Glutamatergic neuron (in vitro differentiated cells): Measurements from ENCODE around the gene UNCX. TPM values are rescaled to one million over a fixed set of nuclear protein-coding genes. Genes with fewer than 3 reads are reported as not detected.

Source experiments
- DNase-seq: peaks from one replicate; pipeline ENCODE4 v3.0.0; 2022
- H3K27ac Mint-ChIP-seq: one replicate; pipeline ENCODE4 v1.8.0; 2020; ENCODE audit warnings: mild to moderate bottlenecking, mixed read lengths, inconsistent platforms; ENCODE audit not compliant: unreplicated experiment
- H3K27me3 Mint-ChIP-seq: one replicate; pipeline ENCODE4 v1.8.0; 2020; ENCODE audit warnings: mild to moderate bottlenecking, moderate library complexity, mixed read lengths, inconsistent platforms; ENCODE audit not compliant: unreplicated experiment
- H3K36me3 Mint-ChIP-seq: one replicate; pipeline ENCODE4 v1.8.0; 2020; ENCODE audit warnings: mild to moderate bottlenecking, mixed read lengths, inconsistent platforms; ENCODE audit not compliant: unreplicated experiment
- H3K4me1 Mint-ChIP-seq: one replicate; pipeline ENCODE4 v1.8.0; 2020; ENCODE audit warnings: mild to moderate bottlenecking, low read depth, mixed read lengths, inconsistent platforms; ENCODE audit not compliant: unreplicated experiment
- H3K4me3 Mint-ChIP-seq: one replicate; pipeline ENCODE4 v1.8.0; 2020; ENCODE audit warnings: mild to moderate bottlenecking, mixed read lengths, inconsistent platforms; ENCODE audit not compliant: unreplicated experiment
- H3K9me3 Mint-ChIP-seq: one replicate; pipeline ENCODE4 v1.8.0; 2020; ENCODE audit warnings: mild to moderate bottlenecking, moderate library complexity, mixed read lengths, inconsistent platforms; ENCODE audit not compliant: unreplicated experiment
- CTCF ChIP-seq: fragments of 200-600 bp; sonication (generic); IDR thresholded peaks from one replicate; pipeline ENCODE4 v1.5.0; 2021; ENCODE audit not compliant: partially characterized antibody, unreplicated experiment
- long read RNA-seq: library from polyadenylated mRNA; unstranded; transcript quantifications from one replicate; pipeline ENCODE4 v2.0.0, GENCODE V29; 2020; ENCODE audit not compliant: unreplicated experiment
- total RNA-seq: library from RNA; stranded (reverse); fragmentation: NEBNext Ultra II Directional; extraction: Animal tissue kit (Norgen Biotek cat#: 25700); gene quantifications from one replicate; pipeline ENCODE4 v1.2.1, GENCODE V29; 2021; ENCODE audit not compliant: unreplicated experiment

The UNCX gene
- total RNA-seq = 106 TPM
- long read RNA-seq, partial matches to known transcripts = 2 of 4 reads
- long read RNA-seq, other reads (novel, unspliced or antisense) = 1 of 4 reads

GRCh38 chr7:1232623-1233332 is at the start of gene UNCX:
TSS of gene UNCX (plus strand) at chr7:1232872. CDS start at chr7:1233018, 146 bp downstream.
- Mint-ChIP-seq H3K36me3 (peaks cover 7% of the 10 kb centered on the region), H3K27me3 (peaks cover 28% of the 10 kb centered on the region), H3K4me3 (peak within 1 kb of the TSS; percentile 96), H3K4me1 (peaks cover 30% of the 10 kb centered on the region), H3K9me3 (peaks cover 39% of the 10 kb centered on the region), H3K27ac (peak within 1 kb of the TSS; percentile 52)
- peak; percentile 87 for DNase-seq
- no peak for TF ChIP-seq CTCF

DNA sequence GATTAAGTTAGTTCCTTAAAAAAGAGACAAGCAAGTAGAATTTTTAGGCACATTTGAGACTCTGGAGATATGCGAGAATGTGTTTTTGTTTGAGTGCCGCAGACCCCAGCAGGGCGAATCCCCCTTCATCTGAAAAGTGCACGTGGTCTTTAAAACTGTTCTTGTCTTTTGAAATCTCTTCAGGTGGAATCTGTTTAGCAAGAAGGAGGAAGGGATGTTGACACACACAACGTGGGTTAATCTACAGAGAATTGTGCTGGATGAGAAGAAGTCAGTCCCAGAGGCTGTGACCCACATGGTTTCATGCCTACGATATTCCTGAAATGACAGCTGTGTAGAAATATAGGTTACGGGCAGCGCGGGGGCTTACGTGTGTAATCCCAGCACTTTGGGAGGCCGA is 45.5 kb upstream of the UNCX start:
- no peaks in the 10 kb centered on the region for H3K4me1 Mint-ChIP-seq
- H3K27me3 Mint-ChIP-seq = peaks cover 12% of the 10 kb centered on the region
- H3K4me3 Mint-ChIP-seq = no peak overlapping the region
- DNase-seq = no peak
- peaks cover 5% of the 10 kb centered on the region for H3K9me3 Mint-ChIP-seq
- no peak overlapping the region for H3K27ac Mint-ChIP-seq
- peaks cover 10% of the 10 kb centered on the region for H3K36me3 Mint-ChIP-seq
- no peak for TF ChIP-seq CTCF

DNA sequence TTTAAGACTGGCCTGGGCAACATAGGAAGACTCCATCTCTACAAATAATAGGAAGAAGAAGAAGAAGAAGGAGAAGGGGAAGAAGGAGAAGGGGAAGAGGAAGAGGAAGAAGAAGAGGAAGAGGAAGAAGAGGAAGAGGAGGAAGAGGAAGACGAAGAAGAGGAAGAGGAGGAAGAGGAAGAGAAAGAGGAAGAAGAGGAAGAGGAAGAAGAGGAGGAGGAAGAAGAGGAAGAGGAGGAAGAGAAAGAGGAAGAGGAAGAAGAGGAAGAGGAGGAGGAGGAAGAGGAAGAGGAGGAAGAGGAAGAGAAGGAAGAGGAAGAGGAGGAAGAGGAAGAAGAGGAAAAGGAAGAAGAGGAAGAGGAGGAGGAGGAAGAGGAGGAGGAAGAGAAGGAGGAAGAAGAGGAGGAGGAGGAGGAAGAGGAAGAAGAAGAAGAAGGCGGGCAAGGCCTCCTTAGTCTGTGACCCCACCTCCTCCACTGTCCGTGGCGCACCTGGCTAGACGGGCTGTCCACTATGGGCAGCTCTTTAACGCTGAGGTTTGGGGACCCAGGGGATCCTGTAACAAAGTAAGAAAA is 43.9 kb upstream of the UNCX start:
- Mint-ChIP-seq H3K36me3 (peaks cover 12% of the 10 kb centered on the region), H3K27ac (no peak overlapping the region), H3K4me3 (no peak overlapping the region), H3K9me3 (peaks cover 8% of the 10 kb centered on the region), H3K27me3 (peaks cover 12% of the 10 kb centered on the region), H3K4me1 (no peaks in the 10 kb centered on the region)
- DNase-seq = no peak
- TF ChIP-seq CTCF = no peak

GRCh38 chr7:1189986-1190772 is 42.5 kb upstream of the UNCX start:
- DNase-seq = no peak
- H3K9me3 Mint-ChIP-seq = peaks cover 12% of the 10 kb centered on the region
- H3K4me3 Mint-ChIP-seq = no peak overlapping the region
- no peak for TF ChIP-seq CTCF
- peaks cover 12% of the 10 kb centered on the region for H3K36me3 Mint-ChIP-seq
- H3K27me3 Mint-ChIP-seq = peaks cover 14% of the 10 kb centered on the region
- H3K4me1 Mint-ChIP-seq = no peaks in the 10 kb centered on the region
- H3K27ac Mint-ChIP-seq = peak overlapping the region; percentile 40
